ENCODE measurements around the gene CATSPERD. TPM values are rescaled to one million over a fixed set of nuclear protein-coding genes. Genes with fewer than 3 reads are reported as not detected.

The CATSPERD gene
- total and polyA plus RNA-seq, 8 donors, result 0.31 to 2.7 (median 1.2) TPM; not detected in 2

- no peaks in the 10 kb centered on the region for H3K36me3 ChIP-seq
- no peak overlapping the region for H3K4me3 ChIP-seq
- no peaks in the 10 kb centered on the region for H3K9me3 ChIP-seq
- TF ChIP-seq CTCF (IDR thresholded peaks at IDR 0.05), result no peak
- ATAC-seq, result no peak
- DNase-seq, result no peak
- intact Hi-C loops (cut with DNase I), result loop anchor here in 1 of 2 donors (5.0 kb wide), 1 partner anchor 83 kb away; no protein-coding TSS in a partner anchor
- H3K4me1 ChIP-seq, result peaks cover 0 to 12% of the 10 kb centered on the region in 2 donors
- H3K27me3 ChIP-seq, result peaks cover 3 to 31% of the 10 kb centered on the region in 2 donors
- H3K27ac ChIP-seq, result no peak overlapping the region
These were observed 89.0 kb downstream of the CATSPERD start for GRCh38 chr19:5809469-5809868.

- no peak for TF ChIP-seq CTCF (IDR thresholded peaks at IDR 0.05)
- H3K27ac ChIP-seq, result no peak overlapping the region
- ATAC-seq (no peak), DNase-seq (no peak)
- H3K9me3 ChIP-seq, result no peaks in the 10 kb centered on the region
- peaks cover 0 to 24% of the 10 kb centered on the region in 2 donors for H3K27me3 ChIP-seq
- no peaks in the 10 kb centered on the region for H3K36me3 ChIP-seq
- H3K4me1 ChIP-seq, result no peaks in the 10 kb centered on the region
- intact Hi-C loops (cut with DNase I), result no loop called here
- H3K4me3 ChIP-seq, result no peak overlapping the region
These were observed 90.7 kb downstream of the CATSPERD start for GRCh38 chr19:5811117-5811516.

- Histone ChIP-seq H3K4me1 (no peaks in the 10 kb centered on the region), H3K9me3 (no peaks in the 10 kb centered on the region), H3K27ac (no peak overlapping the region), H3K27me3 (peaks cover 0 to 13% of the 10 kb centered on the region in 2 donors), H3K36me3 (no peaks in the 10 kb centered on the region), H3K4me3 (no peak overlapping the region)
- TF ChIP-seq CTCF (IDR thresholded peaks at IDR 0.05), result no peak
- intact Hi-C loops (cut with DNase I), result no loop called here
- no peak for ATAC-seq
- DNase-seq, result no peak
These were observed 93.8 kb downstream of the CATSPERD start for GRCh38 chr19:5814123-5814851.

GRCh38 chr19:5814852-5815246 is 94.4 kb downstream of the CATSPERD start:
- no peak for TF ChIP-seq CTCF (IDR thresholded peaks at IDR 0.05)
- H3K27ac ChIP-seq, result no peak overlapping the region
- no peak overlapping the region for H3K4me3 ChIP-seq
- intact Hi-C loops (cut with DNase I), result no loop called here
- H3K36me3 ChIP-seq, result no peaks in the 10 kb centered on the region
- H3K9me3 ChIP-seq, result no peaks in the 10 kb centered on the region
- ATAC-seq, result no peak
- no peak for DNase-seq
- peaks cover 0 to 13% of the 10 kb centered on the region in 2 donors for H3K27me3 ChIP-seq
- H3K4me1 ChIP-seq, result no peaks in the 10 kb centered on the region

GRCh38 chr19:5817218-5817617 is 96.8 kb downstream of the CATSPERD start:
- Histone ChIP-seq H3K27ac (no peak overlapping the region), H3K4me1 (no peaks in the 10 kb centered on the region), H3K27me3 (peaks cover 0 to 22% of the 10 kb centered on the region in 2 donors), H3K36me3 (no peaks in the 10 kb centered on the region), H3K9me3 (no peaks in the 10 kb centered on the region), H3K4me3 (no peak overlapping the region)
- DNase-seq, result no peak
- intact Hi-C loops (cut with DNase I), result no loop called here
- no peak for TF ChIP-seq CTCF (IDR thresholded peaks at IDR 0.05)
- no peak for ATAC-seq

All from left lung (tissue), 10 donors.